HL-60 (cell line): ENCODE data around the gene CD74.

Experiments used
- POLR2AphosphoS5 ChIP-seq: IDR thresholded peaks from 2 replicates; pipeline ENCODE4 v1.6.1; 2012; ENCODE audit warnings: low read depth
- SPI1 ChIP-seq: IDR thresholded peaks from 2 replicates; pipeline ENCODE4 v1.6.1; 2012; ENCODE audit warnings: low read depth, mild to moderate bottlenecking, borderline replicate concordance
- TF ChIP-seq, protein P1 (sequence below): IDR thresholded peaks from one replicate; pipeline ENCODE4 v1.5.1; 2011; ENCODE audit warnings: low read length, control low read depth, inconsistent platforms; ENCODE audit not compliant: insufficient read depth
- TF ChIP-seq, protein P2 (sequence below): IDR thresholded peaks from 2 replicates; pipeline ENCODE4 v1.6.1; 2012; ENCODE audit warnings: low read depth; ENCODE audit not compliant: insufficient replicate concordance

DNA sequence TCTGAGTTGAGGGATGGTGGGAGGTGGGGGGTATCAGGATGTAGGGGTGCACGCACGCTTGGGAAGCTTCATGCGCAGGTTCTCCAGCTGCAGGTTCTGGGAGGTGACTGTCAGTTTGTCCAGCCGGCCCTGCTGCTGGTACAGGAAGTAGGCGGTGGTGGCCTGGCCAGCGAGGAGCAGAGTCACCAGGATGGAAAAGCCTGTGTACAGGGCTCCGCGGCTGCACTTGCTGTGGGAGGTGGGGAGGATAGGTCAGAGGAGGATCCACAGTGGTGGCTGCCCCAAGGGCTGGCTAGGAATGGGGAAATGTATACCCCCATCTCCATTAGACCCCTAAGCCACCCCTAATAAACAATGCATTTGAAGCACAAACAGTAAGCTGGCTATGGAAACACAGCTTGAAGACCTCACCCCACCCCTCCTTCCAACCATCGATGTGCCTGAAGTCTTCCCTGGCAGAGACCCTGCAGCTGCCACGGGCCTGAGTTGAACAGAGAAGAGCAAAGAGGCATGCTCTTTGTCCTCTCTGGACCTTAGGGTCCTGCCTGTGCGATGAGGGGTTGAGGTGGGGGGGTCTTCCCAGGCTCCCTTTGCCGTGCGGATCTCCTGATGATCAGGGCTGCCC lies 5.5 kb downstream of the CD74 start:
- TF ChIP-seq, protein P1, sequence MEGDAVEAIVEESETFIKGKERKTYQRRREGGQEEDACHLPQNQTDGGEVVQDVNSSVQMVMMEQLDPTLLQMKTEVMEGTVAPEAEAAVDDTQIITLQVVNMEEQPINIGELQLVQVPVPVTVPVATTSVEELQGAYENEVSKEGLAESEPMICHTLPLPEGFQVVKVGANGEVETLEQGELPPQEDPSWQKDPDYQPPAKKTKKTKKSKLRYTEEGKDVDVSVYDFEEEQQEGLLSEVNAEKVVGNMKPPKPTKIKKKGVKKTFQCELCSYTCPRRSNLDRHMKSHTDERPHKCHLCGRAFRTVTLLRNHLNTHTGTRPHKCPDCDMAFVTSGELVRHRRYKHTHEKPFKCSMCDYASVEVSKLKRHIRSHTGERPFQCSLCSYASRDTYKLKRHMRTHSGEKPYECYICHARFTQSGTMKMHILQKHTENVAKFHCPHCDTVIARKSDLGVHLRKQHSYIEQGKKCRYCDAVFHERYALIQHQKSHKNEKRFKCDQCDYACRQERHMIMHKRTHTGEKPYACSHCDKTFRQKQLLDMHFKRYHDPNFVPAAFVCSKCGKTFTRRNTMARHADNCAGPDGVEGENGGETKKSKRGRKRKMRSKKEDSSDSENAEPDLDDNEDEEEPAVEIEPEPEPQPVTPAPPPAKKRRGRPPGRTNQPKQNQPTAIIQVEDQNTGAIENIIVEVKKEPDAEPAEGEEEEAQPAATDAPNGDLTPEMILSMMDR, result no peak
- TF ChIP-seq SPI1 (no peak), POLR2AphosphoS5 (no peak)
- TF ChIP-seq, protein P2, sequence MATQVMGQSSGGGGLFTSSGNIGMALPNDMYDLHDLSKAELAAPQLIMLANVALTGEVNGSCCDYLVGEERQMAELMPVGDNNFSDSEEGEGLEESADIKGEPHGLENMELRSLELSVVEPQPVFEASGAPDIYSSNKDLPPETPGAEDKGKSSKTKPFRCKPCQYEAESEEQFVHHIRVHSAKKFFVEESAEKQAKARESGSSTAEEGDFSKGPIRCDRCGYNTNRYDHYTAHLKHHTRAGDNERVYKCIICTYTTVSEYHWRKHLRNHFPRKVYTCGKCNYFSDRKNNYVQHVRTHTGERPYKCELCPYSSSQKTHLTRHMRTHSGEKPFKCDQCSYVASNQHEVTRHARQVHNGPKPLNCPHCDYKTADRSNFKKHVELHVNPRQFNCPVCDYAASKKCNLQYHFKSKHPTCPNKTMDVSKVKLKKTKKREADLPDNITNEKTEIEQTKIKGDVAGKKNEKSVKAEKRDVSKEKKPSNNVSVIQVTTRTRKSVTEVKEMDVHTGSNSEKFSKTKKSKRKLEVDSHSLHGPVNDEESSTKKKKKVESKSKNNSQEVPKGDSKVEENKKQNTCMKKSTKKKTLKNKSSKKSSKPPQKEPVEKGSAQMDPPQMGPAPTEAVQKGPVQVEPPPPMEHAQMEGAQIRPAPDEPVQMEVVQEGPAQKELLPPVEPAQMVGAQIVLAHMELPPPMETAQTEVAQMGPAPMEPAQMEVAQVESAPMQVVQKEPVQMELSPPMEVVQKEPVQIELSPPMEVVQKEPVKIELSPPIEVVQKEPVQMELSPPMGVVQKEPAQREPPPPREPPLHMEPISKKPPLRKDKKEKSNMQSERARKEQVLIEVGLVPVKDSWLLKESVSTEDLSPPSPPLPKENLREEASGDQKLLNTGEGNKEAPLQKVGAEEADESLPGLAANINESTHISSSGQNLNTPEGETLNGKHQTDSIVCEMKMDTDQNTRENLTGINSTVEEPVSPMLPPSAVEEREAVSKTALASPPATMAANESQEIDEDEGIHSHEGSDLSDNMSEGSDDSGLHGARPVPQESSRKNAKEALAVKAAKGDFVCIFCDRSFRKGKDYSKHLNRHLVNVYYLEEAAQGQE, result no peak
